Neural cell (in vitro differentiated cells): ENCODE measurements around the gene RBM10.

Source experiments
- EZH2 ChIP-seq: fragments of 200-600, 300-800 bp; shearing (Covaris generic), sonication (generic); IDR thresholded peaks from 2 replicates; pipeline ENCODE4 v1.6.1; 2014; ENCODE audit warnings: antibody characterized with exemption, low read length, borderline replicate concordance, mild to moderate bottlenecking; ENCODE audit not compliant: insufficient read depth, poor library complexity, severe bottlenecking
- TF ChIP-seq, protein P1 (sequence below): fragments of 450-650 bp; IDR thresholded peaks from 2 replicates; pipeline ENCODE4 v1.5.1; 2014; ENCODE audit warnings: antibody characterized with exemption, mild to moderate bottlenecking, moderate library complexity; ENCODE audit not compliant: poor library complexity, severe bottlenecking

DNA sequence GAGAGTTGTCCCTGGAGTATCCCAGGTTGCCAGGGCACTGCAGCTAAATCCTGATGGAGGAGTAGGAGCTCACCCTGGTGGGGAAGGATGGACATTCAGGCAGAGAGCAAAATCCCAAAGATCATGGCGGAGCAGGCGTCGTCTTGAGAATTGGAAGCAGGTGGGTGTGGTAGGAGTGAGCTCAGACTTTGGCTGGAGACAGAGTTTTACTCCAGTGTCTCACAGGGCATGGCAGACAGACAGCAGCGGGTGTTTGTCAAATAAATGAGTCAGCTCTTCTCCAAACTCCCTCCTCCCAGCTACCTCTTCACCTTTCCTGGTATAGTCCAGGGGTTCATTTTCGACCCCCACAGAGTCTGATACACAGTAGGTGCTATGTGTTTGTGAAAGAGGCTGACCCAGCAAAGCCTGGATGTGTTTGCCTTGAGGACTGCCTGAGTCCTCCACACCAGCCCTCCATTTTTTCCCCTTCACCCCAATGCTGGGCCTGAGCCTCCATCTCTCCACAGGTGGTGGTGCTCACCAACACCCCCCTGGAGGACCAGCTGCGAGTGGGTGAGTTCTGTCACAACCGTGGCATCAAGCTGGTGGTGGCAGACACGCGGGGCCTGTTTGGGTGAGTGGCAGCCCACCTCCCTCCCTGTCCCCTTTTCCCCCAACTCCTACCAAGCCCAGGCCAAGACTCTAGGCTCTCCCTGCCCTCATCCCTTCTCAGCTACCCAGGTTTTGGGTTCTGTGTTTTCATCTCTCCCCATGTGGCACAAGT lies 55.5 kb downstream of the RBM10 start:
- no peak for TF ChIP-seq EZH2
- TF ChIP-seq, protein P1, sequence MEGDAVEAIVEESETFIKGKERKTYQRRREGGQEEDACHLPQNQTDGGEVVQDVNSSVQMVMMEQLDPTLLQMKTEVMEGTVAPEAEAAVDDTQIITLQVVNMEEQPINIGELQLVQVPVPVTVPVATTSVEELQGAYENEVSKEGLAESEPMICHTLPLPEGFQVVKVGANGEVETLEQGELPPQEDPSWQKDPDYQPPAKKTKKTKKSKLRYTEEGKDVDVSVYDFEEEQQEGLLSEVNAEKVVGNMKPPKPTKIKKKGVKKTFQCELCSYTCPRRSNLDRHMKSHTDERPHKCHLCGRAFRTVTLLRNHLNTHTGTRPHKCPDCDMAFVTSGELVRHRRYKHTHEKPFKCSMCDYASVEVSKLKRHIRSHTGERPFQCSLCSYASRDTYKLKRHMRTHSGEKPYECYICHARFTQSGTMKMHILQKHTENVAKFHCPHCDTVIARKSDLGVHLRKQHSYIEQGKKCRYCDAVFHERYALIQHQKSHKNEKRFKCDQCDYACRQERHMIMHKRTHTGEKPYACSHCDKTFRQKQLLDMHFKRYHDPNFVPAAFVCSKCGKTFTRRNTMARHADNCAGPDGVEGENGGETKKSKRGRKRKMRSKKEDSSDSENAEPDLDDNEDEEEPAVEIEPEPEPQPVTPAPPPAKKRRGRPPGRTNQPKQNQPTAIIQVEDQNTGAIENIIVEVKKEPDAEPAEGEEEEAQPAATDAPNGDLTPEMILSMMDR: no peak
